Activated CD8-positive, alpha-beta memory T cell treated with anti-CD3 and anti-CD28 coated beads, Interleukin-2, amount 10 ng/mL, durations not matched to agents 7 days and 5 days (primary cell): ENCODE results near the gene FAM168A. TPM values are rescaled to one million over a fixed set of nuclear protein-coding genes. Genes with fewer than 3 reads are reported as not detected.

Experiments
- ATAC-seq: fragments of 150-1000 bp; cut with Tn5 transposase; one replicate; pipeline ENCODE4 v1.10.0; 2021; ENCODE audit warnings: moderate library complexity
- CTCF ChIA-PET: fragments of 350-600 bp; sonication (Branson Sonifier 250); formaldehyde crosslinking; loops from one replicate; lab custom pipeline; 2021; ENCODE audit warnings: antibody characterized with exemption; lab: Charles Lee
- DNase-seq: peaks from one replicate; pipeline ENCODE4 v3.0.0-alpha.2; 2020
- H3K27ac Mint-ChIP-seq: one replicate; pipeline ENCODE4 v1.8.0; 2021; ENCODE audit warnings: mild to moderate bottlenecking, mixed read lengths
- H3K27me3 Mint-ChIP-seq: one replicate; pipeline ENCODE4 v1.8.0; 2021; ENCODE audit warnings: mixed read lengths
- H3K36me3 Mint-ChIP-seq: one replicate; pipeline ENCODE4 v1.8.0; 2021; ENCODE audit warnings: mild to moderate bottlenecking, mixed read lengths
- H3K4me1 Mint-ChIP-seq: one replicate; pipeline ENCODE4 v1.8.0; 2021; ENCODE audit warnings: mixed read lengths
- H3K4me3 Mint-ChIP-seq: one replicate; pipeline ENCODE4 v1.8.0; 2021; ENCODE audit warnings: mild to moderate bottlenecking, moderate library complexity, mixed read lengths
- H3K9me3 Mint-ChIP-seq: one replicate; pipeline ENCODE4 v1.8.0; 2022; ENCODE audit warnings: low read depth, mixed read lengths
- total RNA-seq, 2 experiments: library from RNA; stranded (reverse); gene quantifications; one replicate each; pipeline ENCODE4 v1.2.3, GENCODE V29; 2021

Gene FAM168A
- total RNA-seq, 2 experiments from 2014 or later = 19.3 to 20.5 TPM

DNA sequence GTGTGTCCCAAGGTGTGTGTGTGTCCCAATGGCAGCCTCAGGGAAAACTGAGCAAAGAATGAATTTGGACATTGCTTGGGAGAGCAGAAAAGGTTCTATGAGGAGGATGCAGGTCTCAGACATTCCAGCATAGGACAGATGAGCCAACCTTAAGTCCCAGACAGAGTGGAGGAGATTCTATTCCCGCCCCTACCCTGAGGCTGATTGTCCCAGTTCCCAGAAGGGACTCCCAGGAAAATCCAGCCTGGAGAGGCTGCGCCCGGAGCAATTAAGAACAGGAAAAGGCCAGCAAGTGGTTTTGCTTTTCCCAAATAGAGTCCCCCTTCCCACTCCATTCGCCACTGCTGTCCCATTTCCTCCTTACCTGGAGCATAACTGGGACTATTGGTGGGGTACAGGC is 167.6 kb downstream of the FAM168A start:
- H3K4me1 Mint-ChIP-seq = peaks cover 3% of the 10 kb centered on the region
- CTCF ChIA-PET = no interaction called here
- no peaks in the 10 kb centered on the region for H3K9me3 Mint-ChIP-seq
- H3K27ac Mint-ChIP-seq = no peak overlapping the region
- H3K36me3 Mint-ChIP-seq = no peaks in the 10 kb centered on the region
- DNase-seq (no peak), ATAC-seq (no peak)
- no peaks in the 10 kb centered on the region for H3K27me3 Mint-ChIP-seq
- no peak overlapping the region for H3K4me3 Mint-ChIP-seq

DNA sequence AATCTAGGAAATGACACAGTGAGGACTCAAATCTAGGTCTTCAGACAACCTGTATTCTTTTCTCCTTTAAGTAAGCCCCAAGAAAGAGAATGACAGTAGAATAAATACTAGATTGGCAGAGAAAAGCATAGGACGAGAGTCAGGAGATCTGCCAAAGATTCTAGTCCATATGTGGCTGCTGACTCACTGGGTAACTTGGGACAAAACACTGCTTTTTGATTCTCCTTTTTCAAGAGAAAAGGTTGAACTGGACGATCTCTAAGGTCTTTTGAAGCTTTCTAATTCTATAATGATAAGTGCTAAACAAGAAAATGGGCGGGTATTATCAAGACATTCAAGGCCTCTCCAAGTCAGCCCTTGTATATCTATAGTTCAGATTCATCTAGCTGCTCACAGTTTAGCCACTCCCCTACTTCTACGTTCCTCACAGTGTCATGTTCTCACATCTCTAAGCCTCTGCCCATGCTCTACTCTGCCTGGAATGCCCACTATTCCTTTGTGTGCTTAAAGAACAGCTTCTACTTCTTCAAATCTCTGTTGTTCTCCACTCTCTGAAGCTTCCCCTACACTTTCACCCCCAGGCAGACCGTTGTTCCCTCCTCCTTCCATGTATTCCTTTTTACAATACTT is 168.7 kb downstream of the FAM168A start:
- no peak overlapping the region for H3K27ac Mint-ChIP-seq

DNA sequence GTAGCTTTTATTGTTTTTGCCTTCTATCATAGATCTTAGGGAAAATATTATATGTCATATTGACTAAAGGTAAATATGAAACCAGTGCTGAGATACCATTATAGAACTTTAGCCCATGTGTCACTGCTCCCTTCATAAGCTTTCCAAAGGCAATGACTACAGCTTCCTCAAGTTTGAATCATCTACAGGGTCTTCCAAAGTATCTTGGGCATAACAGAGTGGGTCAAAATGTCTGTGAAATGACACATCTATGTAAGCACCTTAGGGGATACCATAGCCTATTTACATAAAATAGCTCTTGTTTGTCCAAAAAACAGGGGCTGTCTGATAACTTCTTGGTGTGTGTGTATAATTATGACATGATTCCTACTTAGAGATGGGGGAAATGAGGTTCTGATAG is 169.2 kb downstream of the FAM168A start:
- no peak for DNase-seq
- Mint-ChIP-seq H3K9me3 (no peaks in the 10 kb centered on the region), H3K4me3 (no peak overlapping the region), H3K4me1 (peaks cover 3% of the 10 kb centered on the region), H3K36me3 (no peaks in the 10 kb centered on the region), H3K27me3 (no peaks in the 10 kb centered on the region), H3K27ac (no peak overlapping the region)
- no peak for ATAC-seq
- CTCF ChIA-PET = interaction anchor here (1.0 to 2.8 kb wide), 3 partner anchors 13 to 77 kb away, joined by 3 to 10 read pairs (median 5); no protein-coding TSS in a partner anchor

More for the DNA sequence above, 168.7 kb downstream of the FAM168A start:
- CTCF ChIA-PET = interaction anchor here (1.0 to 2.8 kb wide), 3 partner anchors 14 to 78 kb away, joined by 3 to 10 read pairs (median 5); no protein-coding TSS in a partner anchor
- H3K36me3 Mint-ChIP-seq = no peaks in the 10 kb centered on the region
- peaks cover 3% of the 10 kb centered on the region for H3K4me1 Mint-ChIP-seq
- H3K9me3 Mint-ChIP-seq = no peaks in the 10 kb centered on the region
- no peak overlapping the region for H3K4me3 Mint-ChIP-seq
- no peaks in the 10 kb centered on the region for H3K27me3 Mint-ChIP-seq
- no peak for ATAC-seq
- DNase-seq = no peak

DNA sequence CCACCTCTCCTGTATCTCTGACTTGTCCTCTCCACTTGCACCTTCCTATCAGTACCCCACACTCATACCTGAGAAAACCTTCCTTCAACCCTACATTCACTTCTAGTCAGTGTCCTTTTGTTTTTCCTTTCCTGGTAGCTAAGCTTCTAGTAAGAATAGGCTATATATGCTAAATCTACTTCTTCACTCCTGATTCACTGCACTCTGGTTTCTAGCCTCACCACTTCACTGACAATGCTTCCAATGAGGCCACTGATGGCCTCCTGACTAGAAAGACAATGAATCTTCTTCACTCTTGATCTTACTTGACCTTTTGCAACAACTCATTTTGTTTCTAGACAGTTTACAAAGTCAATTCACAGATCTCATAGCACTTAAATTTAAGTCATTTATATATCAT is 169.7 kb downstream of the FAM168A start:
- no peaks in the 10 kb centered on the region for H3K27me3 Mint-ChIP-seq
- ATAC-seq (no peak), DNase-seq (no peak)
- H3K4me3 Mint-ChIP-seq = no peak overlapping the region
- H3K27ac Mint-ChIP-seq = no peak overlapping the region
- no peaks in the 10 kb centered on the region for H3K36me3 Mint-ChIP-seq
- H3K9me3 Mint-ChIP-seq = no peaks in the 10 kb centered on the region
- CTCF ChIA-PET = interaction anchor here (1.0 to 2.8 kb wide), 3 partner anchors 13 to 77 kb away, joined by 3 to 10 read pairs (median 5); no protein-coding TSS in a partner anchor
- H3K4me1 Mint-ChIP-seq = peaks cover 3% of the 10 kb centered on the region

DNA sequence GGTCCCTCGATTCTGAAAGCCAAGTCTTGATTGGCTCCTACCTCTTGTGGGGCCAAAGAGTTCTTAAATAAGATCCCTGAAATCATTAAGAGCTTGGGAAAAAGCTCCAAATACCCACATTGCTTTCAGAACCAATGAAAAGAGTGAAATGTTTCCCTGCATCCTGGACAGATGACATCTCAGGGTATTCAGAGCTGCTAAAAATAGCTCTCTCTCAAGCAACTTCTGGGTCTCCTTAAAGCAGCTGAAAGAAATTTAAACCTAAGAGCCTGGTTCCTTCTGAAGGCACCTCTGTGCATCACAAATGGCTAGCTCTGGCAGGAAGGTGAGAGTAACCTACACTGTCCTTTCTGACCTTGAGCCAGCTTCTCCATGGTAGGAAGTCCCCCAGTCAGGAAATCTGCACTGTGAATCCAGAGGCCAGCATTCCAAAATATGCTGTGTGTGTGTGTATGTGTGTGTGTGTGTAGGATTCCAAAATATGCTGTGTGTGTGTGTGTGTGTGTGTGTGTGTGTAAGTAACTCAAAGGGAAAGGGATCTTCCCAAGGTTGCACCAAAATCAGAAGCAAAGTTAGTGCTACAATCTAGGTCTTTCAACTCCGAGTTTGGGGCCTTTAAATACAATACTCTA is 171.6 kb downstream of the FAM168A start:
- CTCF ChIA-PET = no interaction called here
- Mint-ChIP-seq H3K4me1 (peaks cover 3% of the 10 kb centered on the region), H3K4me3 (no peak overlapping the region), H3K27me3 (no peaks in the 10 kb centered on the region), H3K27ac (no peak overlapping the region), H3K36me3 (no peaks in the 10 kb centered on the region), H3K9me3 (no peaks in the 10 kb centered on the region)
- DNase-seq = no peak
- no peak for ATAC-seq

DNA sequence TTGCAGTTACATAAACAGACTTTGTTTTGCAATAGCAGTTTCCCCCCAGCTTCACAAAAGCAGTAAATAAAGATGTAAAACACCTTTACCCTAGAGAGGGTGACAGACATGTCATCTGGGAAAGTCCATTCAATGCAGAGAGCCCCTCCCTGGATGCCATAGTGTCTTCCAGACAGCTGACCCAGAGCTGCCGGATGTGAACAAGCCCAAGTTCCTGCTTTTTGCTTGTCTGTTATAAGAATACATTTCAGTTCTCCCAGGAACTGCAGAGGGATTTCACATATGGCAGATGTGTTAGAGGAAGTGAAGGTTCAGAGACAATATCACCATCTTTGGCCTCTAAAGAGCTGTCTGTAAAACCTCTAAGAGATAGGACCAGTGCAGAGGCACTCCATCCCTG is 172.8 kb downstream of the FAM168A start:
- peaks cover 3% of the 10 kb centered on the region for H3K4me1 Mint-ChIP-seq

DNA sequence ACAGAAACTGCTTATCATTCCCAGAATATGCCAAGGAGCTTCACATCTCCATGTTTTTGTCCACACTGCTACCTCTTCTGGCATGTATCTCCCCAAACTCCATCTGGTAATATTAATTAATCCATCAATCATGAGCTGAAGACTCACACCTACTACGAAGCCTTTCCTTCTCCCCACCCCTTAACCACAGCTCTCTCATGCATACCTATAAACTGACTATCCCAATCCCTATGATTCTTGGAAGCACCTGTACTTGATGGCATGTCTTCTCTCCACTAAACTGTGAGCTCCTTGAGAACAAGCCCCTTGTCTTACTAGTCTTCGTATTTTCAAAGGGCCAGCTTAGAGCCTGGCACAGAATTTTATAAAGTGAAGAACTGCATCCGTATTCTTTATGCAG is 174.4 kb downstream of the FAM168A start:
- DNase-seq (no peak), ATAC-seq (no peak)
- no peaks in the 10 kb centered on the region for H3K9me3 Mint-ChIP-seq
- no peaks in the 10 kb centered on the region for H3K27me3 Mint-ChIP-seq
- H3K36me3 Mint-ChIP-seq = no peaks in the 10 kb centered on the region
- no peak overlapping the region for H3K27ac Mint-ChIP-seq
- peaks cover 3% of the 10 kb centered on the region for H3K4me1 Mint-ChIP-seq
- CTCF ChIA-PET = interaction anchor here (1.3 kb wide), 1 partner anchor 9 kb away, joined by 3 read pairs; no protein-coding TSS in a partner anchor
- no peak overlapping the region for H3K4me3 Mint-ChIP-seq

More for the DNA sequence above, 172.8 kb downstream of the FAM168A start:
- ATAC-seq = no peak
- no peak overlapping the region for H3K4me3 Mint-ChIP-seq
- H3K27ac Mint-ChIP-seq = no peak overlapping the region
- DNase-seq = no peak
- CTCF ChIA-PET = no interaction called here
- no peaks in the 10 kb centered on the region for H3K27me3 Mint-ChIP-seq
- H3K9me3 Mint-ChIP-seq = no peaks in the 10 kb centered on the region
- H3K36me3 Mint-ChIP-seq = no peaks in the 10 kb centered on the region

DNA sequence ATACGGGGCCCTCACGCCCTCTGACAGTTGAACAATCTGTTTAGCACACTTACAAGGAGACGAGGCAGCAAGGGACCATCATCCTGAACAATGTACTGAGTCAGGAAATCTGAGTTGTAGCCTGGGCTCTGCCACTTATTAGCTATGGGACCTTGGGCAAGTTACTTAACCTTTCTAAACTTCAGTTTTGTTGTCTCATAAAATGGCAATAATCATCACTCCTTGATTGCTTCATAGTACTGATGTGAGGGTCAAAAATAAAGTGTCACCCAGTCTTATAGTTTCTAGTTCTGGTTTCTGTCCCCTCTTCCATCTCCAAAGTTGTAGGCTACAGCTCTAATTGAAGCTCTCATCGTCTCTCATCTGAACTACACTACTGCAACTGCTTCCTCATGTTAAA is 175.0 kb downstream of the FAM168A start:
- Mint-ChIP-seq H3K36me3 (peaks cover 5% of the 10 kb centered on the region), H3K27ac (no peak overlapping the region), H3K4me1 (no peaks in the 10 kb centered on the region), H3K9me3 (no peaks in the 10 kb centered on the region), H3K27me3 (no peaks in the 10 kb centered on the region), H3K4me3 (no peak overlapping the region)
- CTCF ChIA-PET = interaction anchor here (0.6 to 1.3 kb wide), 3 partner anchors 8 to 370 kb away, joined by 3 read pairs; no protein-coding TSS in a partner anchor
- no peak for ATAC-seq
- DNase-seq = no peak

DNA sequence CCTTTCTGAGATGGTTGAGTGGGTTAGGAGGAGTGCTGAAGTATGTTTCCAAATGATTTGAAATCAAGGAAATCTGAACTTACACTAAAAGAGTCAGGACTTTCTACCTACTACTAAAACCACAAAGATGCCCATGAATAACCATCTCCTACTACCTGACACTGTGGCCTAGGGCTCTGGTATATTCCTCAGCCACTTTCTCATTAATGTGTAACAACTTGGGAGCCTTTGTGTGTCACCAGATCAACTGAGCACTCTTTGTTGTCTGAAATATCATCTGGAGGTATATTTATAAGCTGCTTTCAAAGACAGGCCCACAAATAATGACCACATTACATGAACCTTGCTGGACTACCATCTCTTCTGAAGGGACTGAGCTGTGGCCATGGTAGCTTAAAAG is 177.8 kb downstream of the FAM168A start:
- no peak overlapping the region for H3K27ac Mint-ChIP-seq
- CTCF ChIA-PET = interaction anchor here (1.3 kb wide), 1 partner anchor 69 kb away, joined by 3 read pairs; no protein-coding TSS in a partner anchor
- H3K4me1 Mint-ChIP-seq = peaks cover 2% of the 10 kb centered on the region
- H3K4me3 Mint-ChIP-seq = no peak overlapping the region
- DNase-seq (no peak), ATAC-seq (no peak)
- peaks cover 6% of the 10 kb centered on the region for H3K36me3 Mint-ChIP-seq
- H3K9me3 Mint-ChIP-seq = no peaks in the 10 kb centered on the region
- no peaks in the 10 kb centered on the region for H3K27me3 Mint-ChIP-seq

DNA sequence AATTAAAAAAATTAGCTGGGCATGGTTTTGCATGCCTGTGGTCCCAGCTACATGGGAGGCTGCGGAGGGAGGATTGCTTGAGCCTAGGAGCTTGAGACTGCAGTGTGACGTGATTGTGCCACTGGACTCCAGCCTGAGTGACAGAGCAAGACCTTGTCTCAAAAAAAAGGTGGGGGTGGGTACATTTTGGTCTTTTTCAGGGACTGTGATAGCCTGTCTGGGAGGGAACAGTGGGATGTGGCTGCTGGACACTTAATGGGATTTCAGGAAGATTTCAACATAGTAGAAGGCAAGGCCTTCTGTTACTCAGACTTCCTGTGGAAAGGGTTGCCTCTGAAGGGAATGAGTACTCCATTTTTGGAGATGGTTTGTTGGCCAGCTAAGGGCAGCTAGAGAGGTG is 181.1 kb downstream of the FAM168A start:
- H3K27me3 Mint-ChIP-seq = no peaks in the 10 kb centered on the region
- peaks cover 8% of the 10 kb centered on the region for H3K4me1 Mint-ChIP-seq
- CTCF ChIA-PET = interaction anchor here (1.3 to 3.2 kb wide), 3 partner anchors 12 to 65 kb away, joined by 3 to 15 read pairs (median 10); partner anchors contain the start of gene RELT
- ATAC-seq (no peak), DNase-seq (no peak)
- no peak overlapping the region for H3K4me3 Mint-ChIP-seq
- no peaks in the 10 kb centered on the region for H3K9me3 Mint-ChIP-seq
- peaks cover 6% of the 10 kb centered on the region for H3K36me3 Mint-ChIP-seq
- H3K27ac Mint-ChIP-seq = no peak overlapping the region

DNA sequence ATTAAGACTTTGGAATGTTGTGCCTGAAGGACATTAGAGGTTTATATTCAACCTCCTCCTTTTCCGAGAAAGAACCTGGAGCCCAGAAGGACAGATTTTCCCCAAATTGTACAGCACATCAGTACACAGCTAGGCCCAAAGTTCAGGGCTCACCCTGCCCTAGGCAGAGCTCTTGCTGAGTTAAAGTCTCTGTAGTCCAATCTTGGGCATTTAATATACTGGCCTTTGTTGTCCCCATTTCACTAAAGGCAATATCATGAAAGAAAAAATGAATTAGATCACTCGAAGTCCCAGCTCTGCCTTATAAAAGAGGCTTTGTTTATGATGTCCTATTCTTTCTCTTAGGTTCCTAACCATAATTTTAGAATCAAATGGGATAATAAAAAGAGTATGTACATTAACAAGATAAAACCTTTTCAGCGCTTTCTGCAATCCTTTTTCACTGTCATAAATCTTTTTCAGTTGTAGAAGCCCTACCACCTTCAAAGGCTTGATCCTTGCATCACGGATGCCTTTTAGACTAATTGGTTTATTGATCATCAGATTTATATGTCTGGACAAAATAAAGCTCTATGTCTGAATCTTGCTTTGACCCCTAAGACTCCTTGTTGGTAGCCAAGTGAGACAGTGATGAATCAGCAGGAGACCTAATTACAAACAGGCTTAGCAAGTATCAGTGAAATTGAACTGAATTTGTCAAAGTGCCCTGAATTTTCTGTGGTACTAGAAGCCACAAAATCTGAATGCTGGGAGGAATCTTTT is 181.9 kb downstream of the FAM168A start:
- H3K9me3 Mint-ChIP-seq = no peaks in the 10 kb centered on the region
- no peak overlapping the region for H3K27ac Mint-ChIP-seq
- H3K4me1 Mint-ChIP-seq = peaks cover 8% of the 10 kb centered on the region
- CTCF ChIA-PET = interaction anchor here (0.6 to 3.2 kb wide), 7 partner anchors 13 to 1034 kb away, joined by 3 to 15 read pairs (median 6); partner anchors contain the start of gene RELT
- H3K36me3 Mint-ChIP-seq = peaks cover 6% of the 10 kb centered on the region
- no peak overlapping the region for H3K4me3 Mint-ChIP-seq
- DNase-seq = no peak
- H3K27me3 Mint-ChIP-seq = no peaks in the 10 kb centered on the region
- no peak for ATAC-seq

DNA sequence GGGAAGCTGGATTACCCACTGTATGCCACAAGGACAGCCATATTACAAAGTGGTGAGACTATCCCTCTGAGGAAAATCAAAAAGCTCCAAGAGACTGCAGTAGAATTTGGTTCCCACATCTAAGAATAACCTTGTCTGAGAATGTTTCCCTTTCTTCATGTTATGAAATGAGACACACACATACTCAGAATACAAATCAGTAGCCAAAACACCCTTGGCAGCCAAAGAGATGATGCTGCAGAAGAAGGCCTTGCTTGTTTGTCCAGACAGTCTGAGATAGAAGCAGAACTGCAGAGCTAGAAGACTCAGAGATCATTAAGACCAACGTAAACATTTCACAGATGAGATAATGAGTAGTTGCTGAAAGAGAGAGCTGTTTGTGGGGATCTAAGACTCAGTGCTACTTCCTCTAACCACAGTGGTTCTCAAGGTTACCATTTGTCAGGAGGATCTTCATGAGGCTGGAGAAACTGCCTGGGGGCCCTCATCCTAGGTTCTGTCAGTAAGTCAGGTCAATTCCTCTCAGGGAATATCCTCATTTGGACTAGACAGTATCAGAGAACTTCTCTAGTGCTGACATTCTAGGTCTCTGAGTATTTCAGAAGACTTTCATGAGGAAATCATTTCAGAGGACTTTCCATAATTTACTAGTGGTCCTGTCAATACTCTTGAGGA is 182.8 kb downstream of the FAM168A start:
- peak; percentile 43 for ATAC-seq
- H3K27ac Mint-ChIP-seq = no peak overlapping the region

More for the DNA sequence above, 182.8 kb downstream of the FAM168A start:
- no peaks in the 10 kb centered on the region for H3K9me3 Mint-ChIP-seq
- DNase-seq = no peak
- peaks cover 6% of the 10 kb centered on the region for H3K36me3 Mint-ChIP-seq
- H3K4me1 Mint-ChIP-seq = peaks cover 8% of the 10 kb centered on the region
- no peak overlapping the region for H3K4me3 Mint-ChIP-seq
- no peaks in the 10 kb centered on the region for H3K27me3 Mint-ChIP-seq
- CTCF ChIA-PET = interaction anchor here (0.6 to 3.2 kb wide), 10 partner anchors 8 to 1035 kb away, joined by 3 to 15 read pairs (median 4); no protein-coding TSS in a partner anchor
